Measurements from ENCODE around the gene MITF.

GRCh38 chr3:70000563-70001081 lies 261.4 kb downstream of the MITF start:
- TF ChIP-seq CTCF (conservative IDR thresholded peaks at IDR 0.05 in 1 of 2, IDR thresholded peaks at IDR 0.05 in 1 of 2; ENCODE audit: extremely low read depth in 1 of 2, insufficient read depth in 1 of 2, low read depth in 1 of 2, low read length in 2 of 2) (no peak), EZH2 (IDR thresholded peaks at IDR 0.05; ENCODE audit: borderline replicate concordance, low read length) (no peak)

Data from mammary epithelial cell (primary cell).